Measurements from ENCODE around the gene ZGRF1. TPM values are rescaled to one million over a fixed set of nuclear protein-coding genes. Genes with fewer than 3 reads are reported as not detected.
"Not testable (repeated sequence)": the region's sequence is repeated elsewhere in the genome, so short reads cannot be mapped to it uniquely, and the experiment has no call there.

The ZGRF1 gene
- total RNA-seq, 6 donors from 2014 or later: 2.6 to 9.4 (median 4.6) TPM

DNA sequence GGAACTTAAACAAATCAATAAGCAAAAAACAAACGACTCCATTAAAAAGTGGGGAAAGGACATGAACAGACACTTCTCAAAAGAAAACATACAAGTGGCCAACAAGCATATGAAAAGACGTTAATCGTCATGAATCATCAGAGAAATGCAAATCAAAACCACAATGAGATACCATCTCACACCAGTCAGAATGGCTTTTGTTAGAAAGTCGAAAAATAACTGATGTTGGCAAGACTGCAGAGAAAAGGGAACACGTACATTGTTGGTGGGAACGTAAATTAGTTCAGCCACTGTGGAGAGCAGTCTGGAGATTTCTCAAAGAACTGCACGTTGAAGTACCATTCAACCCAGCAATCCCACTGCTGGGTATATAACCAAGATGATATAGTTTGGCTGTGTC is 144.4 kb downstream of the ZGRF1 start:
- Histone ChIP-seq H3K27me3 (no peaks in the 10 kb centered on the region), H3K4me1 (no peaks in the 10 kb centered on the region), H3K27ac (no peak overlapping the region), H3K9me3 (peaks cover 0 to 11% (median 0%) of the 10 kb centered on the region in 4 donors), H3K36me3 (no peaks in the 10 kb centered on the region), H3K4me3 (no peak overlapping the region)
- ATAC-seq (ENCODE audit: low FRiP score in 2 of 2) (no peak), DNase-seq (no peak)
- TF ChIP-seq POLR2AphosphoS5 (IDR thresholded peaks at IDR 0.05): no peak
- TF ChIP-seq, protein P1, sequence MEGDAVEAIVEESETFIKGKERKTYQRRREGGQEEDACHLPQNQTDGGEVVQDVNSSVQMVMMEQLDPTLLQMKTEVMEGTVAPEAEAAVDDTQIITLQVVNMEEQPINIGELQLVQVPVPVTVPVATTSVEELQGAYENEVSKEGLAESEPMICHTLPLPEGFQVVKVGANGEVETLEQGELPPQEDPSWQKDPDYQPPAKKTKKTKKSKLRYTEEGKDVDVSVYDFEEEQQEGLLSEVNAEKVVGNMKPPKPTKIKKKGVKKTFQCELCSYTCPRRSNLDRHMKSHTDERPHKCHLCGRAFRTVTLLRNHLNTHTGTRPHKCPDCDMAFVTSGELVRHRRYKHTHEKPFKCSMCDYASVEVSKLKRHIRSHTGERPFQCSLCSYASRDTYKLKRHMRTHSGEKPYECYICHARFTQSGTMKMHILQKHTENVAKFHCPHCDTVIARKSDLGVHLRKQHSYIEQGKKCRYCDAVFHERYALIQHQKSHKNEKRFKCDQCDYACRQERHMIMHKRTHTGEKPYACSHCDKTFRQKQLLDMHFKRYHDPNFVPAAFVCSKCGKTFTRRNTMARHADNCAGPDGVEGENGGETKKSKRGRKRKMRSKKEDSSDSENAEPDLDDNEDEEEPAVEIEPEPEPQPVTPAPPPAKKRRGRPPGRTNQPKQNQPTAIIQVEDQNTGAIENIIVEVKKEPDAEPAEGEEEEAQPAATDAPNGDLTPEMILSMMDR (IDR thresholded peaks at IDR 0.05): no peak
- 83 to 86% methylated on average over 7 of the region's 7 CpGs for WGBS, 2 donors

DNA sequence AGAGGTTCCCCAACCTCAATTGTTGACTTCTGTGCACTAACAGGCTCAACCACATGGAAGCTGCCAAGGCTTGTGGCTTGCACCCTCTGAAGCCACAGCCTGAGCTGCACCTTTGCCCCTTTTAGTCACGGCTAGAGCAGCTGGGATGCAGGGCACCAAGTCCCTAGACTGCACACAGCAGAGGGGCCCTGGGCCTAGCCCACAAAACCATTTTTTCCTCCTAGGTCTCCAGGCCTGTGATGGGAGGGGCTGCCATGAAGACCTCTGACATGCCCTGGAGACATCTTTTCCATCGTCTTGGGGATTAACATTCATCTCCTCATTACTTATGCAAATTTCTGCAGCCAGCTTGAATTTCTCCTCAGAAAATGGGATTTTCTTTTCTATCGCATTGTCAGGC is 145.9 kb downstream of the ZGRF1 start:
- H3K4me1 ChIP-seq; DNase-seq; H3K4me3 ChIP-seq; H3K27ac ChIP-seq; H3K27me3 ChIP-seq; ATAC-seq (ENCODE audit: low FRiP score in 2 of 2); H3K36me3 ChIP-seq: not testable (repeated sequence)
- 83 to 91% methylated on average over 3 of the region's 3 CpGs for WGBS, 2 donors
- H3K9me3 ChIP-seq: peaks cover 0 to 11% (median 0%) of the 10 kb centered on the region in 4 donors

Small RNA genes within 50 kb of the gene (small RNA-seq; reads per million reads assigned to genes)
- gene MIR302A (0 reads per million in 4 donors), gene MIR302C (0 reads per million in 4 donors), gene MIR302D (0 reads per million in 4 donors), gene MIR367 (0 reads per million in 4 donors)

Other genes with a start within 250 kb of the ZGRF1 start
- gene NEUROG2, start 120.7 kb downstream of the ZGRF1 start, total RNA-seq: not detected
- gene LARP7, start 234 bp upstream of the ZGRF1 start, total RNA-seq: 10 to 100 TPM; 27.8 to 46.0 (median 28.4) TPM

Data from upper lobe of left lung (tissue), 6 donors.